PC-3 (cell line): ENCODE measurements around the gene ARHGEF28. TPM values are rescaled to one million over a fixed set of nuclear protein-coding genes. Genes with fewer than 3 reads are reported as not detected.

ENCODE experiments used
- ATAC-seq: fragments of 200-7000 bp; cut with Tn5 transposase; 2 replicates; pipeline ENCODE4 v1.9.1; 2020; ENCODE audit warnings: mild to moderate bottlenecking, moderate library complexity
- BruUV-seq: library from RNA; stranded (reverse); fragments of 400-500 nt; replicated peaks from 2 replicates; lab custom pipeline; 2021; lab: Mats Ljungman, UMichigan
- CTCF ChIA-PET: fragments of 300-600 bp; sonication (Branson Sonifier 250); formaldehyde crosslinking; loops from one replicate; lab custom pipeline; 2022; ENCODE audit warnings: antibody characterized with exemption; lab: Charles Lee
- POLR2A ChIA-PET: fragments of 300-600 bp; sonication (Branson Sonifier 250); formaldehyde crosslinking; loops from one replicate; lab custom pipeline; 2022; ENCODE audit warnings: antibody characterized with exemption; ENCODE audit not compliant: unreplicated experiment; lab: Charles Lee
- DNase-seq: peaks from one replicate; pipeline ENCODE4 v3.0.0-alpha.2; 2015
- H2AFZ ChIP-seq: fragments of 300-600 bp; sonication (generic); 2 replicates; pipeline ENCODE4 v1.6.0; 2016; ENCODE audit warnings: antibody characterized with exemption, low read length
- H3F3A ChIP-seq: fragments of 300-600 bp; sonication (generic); one replicate; pipeline ENCODE4 v1.6.0; 2017; ENCODE audit warnings: antibody characterized with exemption, low read length, control low read depth, mild to moderate bottlenecking; ENCODE audit not compliant: unreplicated experiment
- H3K27ac ChIP-seq: fragments of 300-600 bp; sonication (generic); 2 replicates; pipeline ENCODE4 v1.5.1; 2016; ENCODE audit warnings: mild to moderate bottlenecking, low read length
- H3K27me3 ChIP-seq: fragments of 300-600 bp; sonication (generic); 2 replicates; pipeline ENCODE4 v1.6.1; 2016; ENCODE audit warnings: low read length, mixed read lengths
- H3K36me3 ChIP-seq: fragments of 300-600 bp; sonication (generic); 2 replicates; pipeline ENCODE4 v1.6.1; 2016; ENCODE audit warnings: low read depth, mixed run types, low read length, mixed read lengths
- H3K4me1 ChIP-seq: fragments of 300-600 bp; sonication (generic); 2 replicates; pipeline ENCODE4 v1.5.1; 2016; ENCODE audit warnings: low read length; ENCODE audit not compliant: insufficient read depth
- H3K4me2 ChIP-seq: fragments of 300-600 bp; sonication (generic); 2 replicates; pipeline ENCODE4 v1.6.0; 2016; ENCODE audit warnings: low read length
- H3K4me3 ChIP-seq: fragments of 300-600 bp; sonication (generic); 2 replicates; pipeline ENCODE4 v1.5.1; 2016; ENCODE audit warnings: mild to moderate bottlenecking, low read length, mixed read lengths
- H3K79me2 ChIP-seq: fragments of 300-600 bp; sonication (generic); 2 replicates; pipeline ENCODE4 v1.6.1; 2017; ENCODE audit warnings: low read length, mixed read lengths
- H3K9ac ChIP-seq: fragments of 300-600 bp; sonication (generic); 2 replicates; pipeline ENCODE4 v1.6.0; 2016; ENCODE audit warnings: mild to moderate bottlenecking, low read length
- H3K9me2 ChIP-seq: fragments of 300-600 bp; sonication (generic); replicated peaks from 2 replicates; pipeline ENCODE4 v1.6.1; 2016; ENCODE audit warnings: mixed run types, low read length, mixed read lengths
- H3K9me3 ChIP-seq: fragments of 300-600 bp; sonication (generic); 2 replicates; pipeline ENCODE4 v1.6.1; 2016; ENCODE audit warnings: low read length, mixed read lengths
- H4K20me1 ChIP-seq: fragments of 300-600 bp; sonication (generic); 2 replicates; pipeline ENCODE4 v1.6.1; 2016; ENCODE audit warnings: low read length, mixed read lengths
- CTCF ChIP-seq: fragments of 300-600 bp; sonication (generic); conservative IDR thresholded peaks from 2 replicates; pipeline ENCODE4 v1.5.1; 2017; ENCODE audit warnings: antibody characterized with exemption, low read depth, mild to moderate bottlenecking, low read length
- EZH2 ChIP-seq: fragments of 300-600 bp; sonication (generic); IDR thresholded peaks from one replicate; pipeline ENCODE4 v1.6.1; 2017; ENCODE audit warnings: antibody characterized with exemption, mild to moderate bottlenecking, low read length; ENCODE audit not compliant: unreplicated experiment
- EZH2phosphoT487 ChIP-seq: fragments of 300-600 bp; sonication (generic); IDR thresholded peaks from 2 replicates; pipeline ENCODE4 v1.6.1; 2018; ENCODE audit warnings: mild to moderate bottlenecking, antibody characterized with exemption, low read length, borderline replicate concordance
- intact Hi-C: fragments of 100-400 bp; cut with micrococcal nuclease; formaldehyde crosslinking; loops from 2 replicates; pipeline ENCODE4 v1.9.0; 2023
- total RNA-seq: library from RNA; depleted of rRNA; stranded (reverse); fragments of >200 nt; gene quantifications from 2 replicates; pipeline ENCODE4 v1.2.3, GENCODE V29; 2014

The ARHGEF28 gene
- total RNA-seq, 1 experiment from 2014 or later: 24.2 TPM

- H3F3A ChIP-seq: no peaks in the 10 kb centered on the region
- H3K27ac ChIP-seq: no peak overlapping the region
- no peaks in the 10 kb centered on the region for H3K9me2 ChIP-seq
- H3K9me3 ChIP-seq: no peaks in the 10 kb centered on the region
- no peaks in the 10 kb centered on the region for H3K27me3 ChIP-seq
- H3K4me2 ChIP-seq: no peak overlapping the region
- DNase-seq: no peak
- no TSS peak for BruUV-seq
- intact Hi-C loops: no loop called here
- no peak overlapping the region for H3K9ac ChIP-seq
- no peaks in the 10 kb centered on the region for H4K20me1 ChIP-seq
- POLR2A ChIA-PET: no interaction called here
- no peaks in the 10 kb centered on the region for H3K36me3 ChIP-seq
- no peak overlapping the region for H2AFZ ChIP-seq
- TF ChIP-seq EZH2phosphoT487 (no peak), EZH2 (no peak), CTCF (no peak)
- 0 out of 2 replicates have a peak, but pooled peaks cover 3% of the 10 kb centered on the region for H3K4me1 ChIP-seq
- ATAC-seq: no peak
- H3K4me3 ChIP-seq: no peak overlapping the region
- H3K79me2 ChIP-seq: no peaks in the 10 kb centered on the region
- CTCF ChIA-PET: no interaction called here
Measured at GRCh38 chr5:73955271-73955846, 329.4 kb downstream of the ARHGEF28 start.

GRCh38 chr5:73957397-73958001 lies 331.5 kb downstream of the ARHGEF28 start:
- DNase-seq (no peak), ATAC-seq (no peak)
- Histone ChIP-seq H3K4me1 (no peaks in the 10 kb centered on the region), H3F3A (no peaks in the 10 kb centered on the region), H3K27ac (no peak overlapping the region), H3K79me2 (no peaks in the 10 kb centered on the region), H3K9ac (no peak overlapping the region), H3K36me3 (no peaks in the 10 kb centered on the region), H2AFZ (no peak overlapping the region), H3K27me3 (no peaks in the 10 kb centered on the region), H3K4me2 (no peak overlapping the region), H3K9me3 (no peaks in the 10 kb centered on the region), H3K4me3 (no peak overlapping the region), H4K20me1 (no peaks in the 10 kb centered on the region), H3K9me2 (no peaks in the 10 kb centered on the region)
- TF ChIP-seq EZH2: no peak
- TF ChIP-seq EZH2phosphoT487: no peak
- POLR2A ChIA-PET: no interaction called here
- BruUV-seq: no TSS peak
- intact Hi-C loops: no loop called here
- CTCF ChIA-PET: no interaction called here

- Histone ChIP-seq H4K20me1 (no peaks in the 10 kb centered on the region), H3K9me2 (no peaks in the 10 kb centered on the region), H3K27me3 (no peaks in the 10 kb centered on the region), H2AFZ (no peak overlapping the region), H3K9me3 (no peaks in the 10 kb centered on the region), H3F3A (no peaks in the 10 kb centered on the region), H3K79me2 (no peaks in the 10 kb centered on the region), H3K36me3 (no peaks in the 10 kb centered on the region), H3K27ac (no peak overlapping the region), H3K9ac (no peak overlapping the region), H3K4me1 (no peaks in the 10 kb centered on the region), H3K4me2 (no peak overlapping the region), H3K4me3 (no peak overlapping the region)
- CTCF ChIA-PET: no interaction called here
- POLR2A ChIA-PET: no interaction called here
- DNase-seq: no peak
- no peak for TF ChIP-seq CTCF
- TF ChIP-seq EZH2: no peak
- no TSS peak for BruUV-seq
- no peak for ATAC-seq
- intact Hi-C loops: no loop called here
Measured at GRCh38 chr5:73958037-73958436, 332.0 kb downstream of the ARHGEF28 start.
